SW480 (cell line): ENCODE measurements around the gene TRIP12.
"Not testable (repeated sequence)": the region's sequence is repeated elsewhere in the genome, so short reads cannot be mapped to it uniquely, and the experiment has no call there.

ENCODE experiments used
- DNase-seq: peaks from one replicate; pipeline ENCODE4 v3.0.0-alpha.2; 2016; ENCODE audit warnings: low spot score

The TRIP12 gene

GRCh38 chr2:229831805-229832509 is 89.9 kb downstream of the TRIP12 start:
- no peak for DNase-seq

- DNase-seq, result no peak
Observed at GRCh38 chr2:229825476-229825875, 96.3 kb downstream of the TRIP12 start.

- DNase-seq, result no peak
Observed at GRCh38 chr2:229821316-229821715, 100.5 kb downstream of the TRIP12 start.

- no peak for DNase-seq
Observed at GRCh38 chr2:229818230-229818629, 103.6 kb downstream of the TRIP12 start.

- DNase-seq, result no peak
Observed at GRCh38 chr2:229815858-229816257, 106.0 kb downstream of the TRIP12 start.

- DNase-seq, result no peak
Observed at GRCh38 chr2:229815342-229815741, 106.5 kb downstream of the TRIP12 start.

- DNase-seq, result no peak
Observed at GRCh38 chr2:229810786-229811185, 111.0 kb downstream of the TRIP12 start.

- no peak for DNase-seq
Observed at GRCh38 chr2:229805559-229805958, 116.2 kb downstream of the TRIP12 start.

GRCh38 chr2:229802785-229803184 is 119.0 kb downstream of the TRIP12 start:
- DNase-seq, result no peak

- DNase-seq, result peak; percentile 15
Observed at GRCh38 chr2:229800997-229801754, 120.6 kb downstream of the TRIP12 start.

- no peak for DNase-seq
Observed at GRCh38 chr2:229798446-229799155, 123.2 kb downstream of the TRIP12 start.

- no peak for DNase-seq
Observed at GRCh38 chr2:229795058-229795457, 126.8 kb downstream of the TRIP12 start.

GRCh38 chr2:229794636-229795035 is 127.2 kb downstream of the TRIP12 start:
- no peak for DNase-seq

GRCh38 chr2:229786289-229786688 is 135.5 kb downstream of the TRIP12 start:
- DNase-seq, result not testable (repeated sequence)

GRCh38 chr2:229784791-229785190 is 137.0 kb downstream of the TRIP12 start:
- no peak for DNase-seq

- no peak for DNase-seq
Observed at GRCh38 chr2:229783108-229783721, 138.6 kb downstream of the TRIP12 start.

- peak; percentile 39 for DNase-seq
Observed at GRCh38 chr2:229780856-229781773, 140.7 kb downstream of the TRIP12 start.

- no peak for DNase-seq
Observed at GRCh38 chr2:229779650-229780049, 142.2 kb downstream of the TRIP12 start.

GRCh38 chr2:229777716-229778115 is 144.1 kb downstream of the TRIP12 start:
- DNase-seq, result no peak

GRCh38 chr2:229775614-229776313 is 146.0 kb downstream of the TRIP12 start:
- DNase-seq, result no peak

GRCh38 chr2:229774237-229774636 is 147.6 kb downstream of the TRIP12 start:
- DNase-seq, result no peak
